ENCODE results near the gene FERMT3.

FERMT3 gene

DNA sequence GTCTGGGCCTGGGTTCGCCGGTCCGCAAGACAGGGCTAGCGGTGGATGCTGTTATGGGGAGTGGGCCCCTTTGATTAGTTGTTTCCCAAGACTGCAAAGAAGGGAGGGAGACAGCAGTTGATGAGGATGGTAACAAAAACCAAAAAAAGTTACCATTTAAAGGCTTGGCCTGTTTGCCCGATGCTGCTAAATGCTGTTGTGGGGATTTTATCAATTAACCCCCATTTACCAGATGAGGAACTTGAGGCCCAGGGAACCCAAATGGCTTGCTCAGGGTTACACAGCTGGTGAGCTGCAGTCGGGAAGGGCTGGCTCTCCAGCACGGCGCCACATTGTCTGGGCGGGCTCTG, 16.1 kb downstream of the FERMT3 start:
- no peak for DNase-seq

DNA sequence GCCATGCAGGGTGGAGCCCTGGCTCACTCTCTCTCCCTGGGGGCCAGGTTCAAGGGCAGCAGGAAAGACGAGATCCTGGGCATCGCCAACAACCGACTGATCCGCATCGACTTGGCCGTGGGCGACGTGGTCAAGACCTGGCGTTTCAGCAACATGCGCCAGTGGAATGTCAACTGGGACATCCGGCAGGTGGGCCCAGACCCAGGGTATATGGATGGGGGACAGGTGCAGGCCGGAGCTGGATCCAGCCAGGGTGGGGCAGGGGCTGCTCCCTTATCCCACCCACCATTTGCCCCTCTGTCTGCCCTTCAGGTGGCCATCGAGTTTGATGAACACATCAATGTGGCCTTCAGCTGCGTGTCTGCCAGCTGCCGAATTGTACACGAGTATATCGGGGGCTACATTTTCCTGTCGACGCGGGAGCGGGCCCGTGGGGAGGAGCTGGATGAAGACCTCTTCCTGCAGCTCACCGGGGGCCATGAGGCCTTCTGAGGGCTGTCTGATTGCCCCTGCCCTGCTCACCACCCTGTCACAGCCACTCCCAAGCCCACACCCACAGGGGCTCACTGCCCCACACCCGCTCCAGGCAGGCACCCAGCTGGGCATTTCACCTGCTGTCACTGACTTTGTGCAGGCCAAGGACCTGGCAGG, 16.6 kb downstream of the FERMT3 start:
- no peak for DNase-seq

DNA sequence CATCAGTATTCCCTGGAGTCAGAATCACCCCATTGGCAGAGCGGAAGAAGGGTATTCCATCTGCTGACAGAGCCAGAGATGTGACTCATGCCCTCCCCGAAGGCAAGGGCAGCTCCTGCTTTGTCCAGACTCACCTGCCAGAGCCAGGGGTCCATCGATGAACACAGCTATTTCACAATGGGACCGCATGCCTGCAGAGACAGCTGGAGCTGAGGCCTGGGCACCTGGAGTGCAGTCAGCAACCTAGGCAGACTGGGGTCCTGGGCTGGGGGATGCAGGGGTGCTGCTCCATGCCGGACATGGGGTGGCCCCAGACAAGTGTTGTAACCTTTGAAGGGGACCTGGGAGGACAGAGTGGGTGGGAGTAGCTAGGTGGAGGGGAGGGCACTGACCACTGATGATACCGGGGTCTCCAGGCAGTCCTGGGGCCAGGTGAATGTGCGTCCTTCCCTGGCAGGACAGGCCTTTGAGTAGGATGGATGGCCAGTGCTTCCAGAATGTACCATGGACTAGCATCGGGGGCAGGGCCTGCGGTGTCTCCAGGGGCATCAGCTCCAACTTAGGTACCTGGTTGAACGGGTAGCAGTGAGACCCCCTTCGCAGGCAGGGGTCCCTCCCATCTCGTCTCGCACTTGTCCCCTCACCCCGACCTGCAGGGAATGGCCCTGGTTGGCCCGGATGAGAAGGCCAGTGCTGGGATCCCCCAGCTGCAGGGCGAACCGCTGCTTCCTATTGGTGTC, 17.8 kb downstream of the FERMT3 start:
- no peak for DNase-seq

DNA sequence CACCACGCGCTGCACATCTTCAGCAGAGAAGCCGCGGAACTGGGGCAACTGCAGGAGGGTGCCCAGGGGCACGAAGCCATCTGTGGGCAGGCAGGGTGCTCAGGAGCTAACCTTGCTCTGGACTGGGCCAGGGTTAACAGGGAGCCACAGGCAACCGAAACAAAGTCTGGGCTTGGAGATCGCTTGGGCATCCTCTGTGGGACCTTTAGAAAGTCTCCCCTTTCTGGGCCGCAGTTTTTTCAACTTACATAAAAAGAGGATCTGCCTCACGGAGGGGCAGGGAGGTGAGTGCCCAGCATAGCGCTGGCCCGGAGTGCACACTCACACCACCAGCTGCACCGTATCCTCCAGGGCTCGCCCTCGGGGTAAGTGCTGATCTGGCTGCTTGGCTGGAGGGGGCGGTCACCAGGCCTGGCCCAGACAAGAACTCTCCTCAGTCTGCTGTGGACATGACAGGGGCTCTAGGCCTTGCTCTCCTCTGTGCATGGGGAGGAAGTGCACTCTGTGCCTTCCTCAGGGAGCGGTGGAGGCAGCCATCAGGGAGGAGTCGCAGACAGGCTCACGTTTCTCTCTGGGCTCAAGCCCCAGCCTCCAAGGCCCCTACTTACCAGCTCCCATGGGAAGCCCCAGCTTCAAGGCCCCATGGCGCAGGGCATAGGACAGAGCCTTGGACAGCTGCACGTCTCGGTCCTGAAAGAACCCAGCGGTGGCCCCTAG, 18.5 kb downstream of the FERMT3 start:
- peak; percentile 41 for DNase-seq

DNA sequence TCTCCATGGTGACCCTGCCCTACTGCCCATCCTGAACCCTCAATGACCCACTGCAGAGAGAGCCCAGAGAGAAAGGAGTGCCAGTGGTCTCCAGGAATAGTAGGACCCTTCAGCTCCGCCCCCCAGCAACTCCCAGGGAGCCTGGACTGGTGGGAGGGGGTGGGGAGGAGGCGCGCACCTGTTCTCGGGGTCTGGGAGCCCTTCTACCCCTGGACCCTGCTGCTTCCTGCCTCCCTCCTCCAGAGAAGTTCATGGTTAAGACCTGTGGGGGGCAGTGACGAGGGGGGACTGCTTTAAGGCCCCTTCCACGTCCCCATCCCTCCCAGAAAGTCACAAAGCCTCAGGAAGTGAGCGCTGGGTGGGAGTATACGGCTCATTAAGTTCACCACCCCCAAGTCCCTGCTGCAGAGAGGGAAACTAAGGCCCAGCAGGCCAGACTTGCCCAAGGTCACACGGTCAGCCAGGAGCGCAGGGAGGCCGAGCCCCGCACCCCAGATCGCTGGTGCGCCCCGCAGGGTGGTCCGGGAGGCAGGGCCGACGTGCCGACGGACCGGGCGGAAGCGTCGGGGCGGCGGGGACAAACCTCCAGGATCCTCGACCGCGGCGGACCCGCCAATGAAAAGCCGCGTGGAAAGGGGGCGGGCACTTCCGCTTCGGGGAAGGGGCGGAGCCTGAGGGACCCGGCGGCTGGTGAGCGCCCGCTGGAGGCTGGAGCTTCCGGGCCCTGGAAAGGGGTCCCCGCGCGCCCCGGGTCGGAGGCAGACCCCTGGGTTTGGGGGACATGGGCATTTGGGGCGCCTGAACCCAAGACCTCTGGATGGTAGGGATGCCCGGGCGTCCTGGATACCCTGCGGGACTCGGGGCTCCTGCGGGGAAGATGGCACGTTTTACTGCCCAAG, 19.3 kb downstream of the FERMT3 start, which contains the start of the genes NUDT22 and TRPT1:
Gene NUDT22, plus strand, starts transcription at position 667 of the 899 bp plus-strand sequence. CDS start 379 bp downstream, outside the sequence.
Gene TRPT1, minus strand, starts transcription at position 579 of the 899 bp plus-strand sequence. Its CDS starts 326 bp downstream, at position 253.
- DNase-seq: peak; percentile 89

DNA sequence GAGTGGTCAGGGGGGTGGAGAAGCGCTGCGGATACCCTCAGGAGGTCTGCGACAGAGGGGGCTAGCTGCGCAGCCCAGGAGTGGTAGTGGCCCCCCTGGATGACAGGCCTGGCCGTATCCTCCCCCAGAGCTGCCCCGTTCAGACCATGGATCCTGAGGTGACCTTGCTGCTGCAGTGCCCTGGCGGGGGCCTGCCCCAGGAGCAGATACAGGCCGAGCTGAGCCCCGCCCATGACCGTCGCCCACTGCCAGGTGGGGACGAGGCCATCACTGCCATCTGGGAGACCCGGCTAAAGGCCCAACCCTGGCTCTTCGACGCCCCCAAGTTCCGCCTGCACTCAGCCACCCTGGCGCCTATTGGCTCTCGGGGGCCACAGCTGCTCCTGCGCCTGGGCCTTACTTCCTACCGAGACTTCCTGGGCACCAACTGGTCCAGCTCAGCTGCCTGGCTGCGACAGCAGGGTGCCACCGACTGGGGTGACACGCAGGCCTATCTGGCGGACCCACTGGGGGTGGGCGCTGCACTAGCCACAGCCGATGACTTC, 20.1 kb downstream of the FERMT3 start:
- peak; percentile 77 for DNase-seq

DNA sequence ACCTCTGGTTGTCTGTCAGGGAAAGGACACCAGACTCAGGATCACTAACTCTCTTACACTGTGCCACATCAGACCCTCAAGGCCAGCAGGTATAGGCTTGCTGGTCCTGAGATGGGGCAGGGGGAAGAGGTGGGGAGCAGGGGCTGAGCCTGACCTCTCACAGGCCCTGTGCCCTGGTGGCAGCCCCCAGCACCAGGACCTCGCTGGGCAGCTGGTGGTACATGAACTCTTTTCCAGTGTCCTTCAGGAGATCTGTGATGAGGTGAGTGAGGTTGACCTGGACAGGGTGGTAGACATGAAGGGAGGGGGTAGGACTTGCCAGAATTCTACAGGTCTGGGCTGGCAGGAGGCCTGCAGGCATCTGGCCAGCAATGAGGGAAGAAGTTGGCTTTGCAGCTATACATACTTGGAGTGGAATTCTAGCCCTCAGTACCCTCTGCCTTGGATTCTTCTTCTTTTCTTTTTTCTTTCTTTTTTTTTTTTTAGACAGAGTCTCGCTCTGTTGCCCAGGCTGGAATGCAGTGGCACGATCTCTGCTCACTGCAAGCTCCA, 21.0 kb downstream of the FERMT3 start:
- no peak for DNase-seq

DNA sequence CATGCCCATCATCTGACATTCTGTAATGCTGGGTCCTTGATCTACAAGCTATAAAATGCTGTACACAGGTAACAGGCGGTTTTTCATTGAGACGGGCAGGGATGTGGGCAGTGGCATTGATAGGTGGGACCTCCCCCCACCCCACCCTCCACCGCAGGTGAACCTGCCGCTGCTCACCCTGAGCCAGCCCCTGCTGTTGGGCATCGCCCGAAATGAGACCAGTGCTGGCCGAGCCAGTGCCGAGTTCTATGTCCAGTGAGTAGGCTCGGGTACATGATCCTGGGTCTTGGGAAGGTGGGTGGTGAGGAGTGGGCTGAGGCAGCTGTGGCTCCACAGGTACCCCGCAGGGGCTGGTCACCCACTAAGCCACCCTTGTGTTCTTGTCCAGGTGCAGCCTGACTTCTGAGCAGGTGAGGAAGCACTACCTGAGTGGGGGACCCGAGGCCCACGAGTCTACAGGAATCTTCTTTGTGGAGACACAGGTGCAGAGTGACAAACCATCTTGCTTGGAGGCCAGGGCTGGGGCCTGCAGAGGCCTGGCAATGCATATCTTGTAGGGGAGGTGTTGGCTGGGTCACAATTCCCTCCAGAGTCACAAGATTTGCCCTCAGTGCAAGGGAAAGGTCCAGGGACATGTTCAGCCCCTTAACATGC, 22.7 kb downstream of the FERMT3 start:
- no peak for DNase-seq

DNA sequence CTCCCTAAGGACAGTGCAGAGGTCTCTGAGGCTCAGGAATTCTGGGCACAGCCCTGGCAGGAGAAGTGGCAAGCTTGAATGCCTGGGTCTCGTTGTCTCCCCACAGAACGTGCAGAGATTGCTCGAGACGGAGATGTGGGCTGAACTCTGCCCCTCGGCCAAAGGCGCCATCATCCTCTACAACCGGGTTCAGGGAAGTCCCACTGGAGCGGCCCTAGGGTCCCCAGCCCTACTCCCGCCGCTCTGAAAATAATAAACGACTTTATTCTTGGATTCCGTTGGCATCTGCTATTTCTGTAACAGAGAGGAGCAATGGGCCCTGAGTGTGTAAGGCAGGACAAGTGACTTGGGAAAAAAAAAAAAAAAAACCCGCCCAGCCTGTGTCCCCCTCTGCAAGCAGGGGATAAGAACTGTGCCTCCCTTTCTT, 23.2 kb downstream of the FERMT3 start:
- no peak for DNase-seq

DNA sequence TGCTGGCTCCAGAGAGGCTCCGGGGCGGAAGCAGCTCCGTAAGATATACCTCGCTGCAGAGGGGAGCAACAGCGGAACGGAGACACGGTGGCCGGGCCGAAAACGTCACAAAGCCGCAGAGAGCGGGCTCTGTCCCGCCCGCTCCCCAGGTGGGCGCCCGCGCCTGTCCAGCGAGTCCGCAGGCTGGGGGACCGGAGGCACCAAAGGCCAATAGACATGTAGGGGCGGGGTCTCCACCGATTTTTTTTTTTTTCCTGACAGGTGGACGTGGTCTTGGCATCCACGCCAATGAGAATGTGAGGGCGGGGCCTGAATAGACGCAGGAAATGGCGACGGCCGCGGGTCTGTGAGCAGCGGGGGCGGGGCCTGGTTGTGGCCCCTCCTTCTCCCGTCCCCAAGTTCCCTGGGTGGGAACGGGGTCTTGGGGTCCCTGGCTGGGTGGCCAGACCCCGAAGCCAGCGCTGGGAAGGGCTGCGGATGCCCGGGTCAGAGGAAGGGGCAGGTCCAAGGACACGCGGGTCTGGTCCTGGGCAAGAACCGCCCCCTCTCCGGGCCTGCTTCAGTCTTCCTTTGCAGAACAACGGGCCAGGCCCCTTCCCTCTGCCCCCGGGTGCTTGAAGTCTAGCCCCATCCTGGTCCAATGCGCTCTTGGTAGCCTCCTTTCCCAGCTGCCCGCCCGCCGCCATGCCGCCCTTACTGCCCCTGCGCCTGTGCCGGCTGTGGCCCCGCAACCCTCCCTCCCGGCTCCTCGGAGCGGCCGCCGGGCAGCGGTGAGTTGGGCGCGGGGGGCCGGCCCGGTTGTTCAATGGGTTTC, 23.9 kb downstream of the FERMT3 start, which contains the start of gene DNAJC4:
Gene DNAJC4, plus strand, starts transcription at position 378 of the 814 bp plus-strand sequence. Its CDS starts 307 bp downstream, at position 685.
- peak; percentile 75 for DNase-seq

DNA sequence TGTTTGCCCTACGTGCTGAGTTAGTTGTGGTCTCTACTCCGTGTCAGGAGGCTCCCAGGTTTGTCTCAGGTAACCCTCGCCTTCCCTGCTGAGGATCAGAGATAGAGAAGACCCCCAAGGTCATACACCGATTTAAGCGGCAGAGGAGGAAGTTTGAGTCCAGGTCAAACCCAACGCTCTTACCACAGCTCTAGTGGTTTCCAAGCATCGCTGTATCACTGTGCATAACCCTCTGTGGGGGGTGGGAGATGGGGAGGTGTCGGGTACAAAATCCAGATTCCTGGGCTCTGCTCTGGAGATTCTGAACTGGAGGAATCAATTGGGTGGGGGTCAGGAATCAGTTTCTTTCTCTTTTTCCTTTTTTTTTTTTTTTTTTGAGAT, 24.5 kb downstream of the FERMT3 start:
- no peak for DNase-seq

DNA sequence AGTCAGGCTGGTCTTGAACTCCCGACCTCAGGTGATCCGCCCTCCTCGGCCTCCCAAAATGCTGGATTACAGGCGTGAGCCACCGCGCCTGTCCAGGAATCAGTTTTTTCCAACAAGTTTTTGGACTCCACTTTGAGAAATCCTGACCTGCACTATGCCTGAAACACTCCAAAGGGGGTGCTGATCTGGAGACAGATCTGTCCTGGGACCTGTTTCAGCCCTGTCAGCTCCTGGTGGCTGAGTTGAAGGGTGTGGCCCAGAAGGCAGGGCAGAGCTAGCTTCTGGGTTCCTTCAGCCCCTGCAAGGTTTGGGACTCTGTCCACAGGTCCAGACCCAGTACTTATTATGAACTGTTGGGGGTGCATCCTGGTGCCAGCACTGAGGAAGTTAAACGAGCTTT, 25.0 kb downstream of the FERMT3 start:
- no peak for DNase-seq

DNA sequence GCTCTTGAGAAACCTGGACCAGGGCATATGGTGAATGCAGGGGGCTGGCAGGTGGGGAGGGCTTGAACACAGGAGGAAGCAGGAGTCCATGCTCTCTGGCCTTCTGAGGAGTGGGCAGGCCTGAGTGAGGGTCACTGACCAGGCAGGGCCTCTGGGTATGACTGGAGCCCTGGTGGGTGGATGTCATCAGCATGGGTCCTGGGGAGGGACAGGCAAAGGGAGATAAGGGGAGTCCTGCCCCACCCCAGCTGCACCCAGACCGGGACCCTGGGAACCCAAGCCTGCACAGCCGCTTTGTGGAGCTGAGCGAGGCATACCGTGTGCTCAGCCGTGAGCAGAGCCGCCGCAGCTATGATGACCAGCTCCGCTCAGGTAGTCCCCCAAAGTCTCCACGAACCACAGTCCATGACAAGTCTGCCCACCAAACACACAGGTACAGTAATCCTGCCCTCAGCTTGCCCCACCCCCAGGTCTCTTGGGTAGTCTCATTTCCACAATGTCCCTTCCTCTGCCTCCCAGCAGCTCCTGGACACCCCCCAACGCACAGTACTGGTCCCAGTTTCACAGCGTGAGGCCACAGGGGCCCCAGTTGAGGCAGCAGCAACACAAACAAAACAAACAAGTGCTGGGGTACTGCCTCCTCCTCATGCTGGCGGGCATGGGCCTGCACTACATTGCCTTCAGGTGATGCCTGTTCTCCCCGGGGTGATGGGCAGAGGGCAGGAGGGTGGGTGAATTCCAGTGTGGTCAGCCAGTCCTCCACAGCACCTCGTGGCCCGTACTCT, 25.9 kb downstream of the FERMT3 start:
- no peak for DNase-seq

DNA sequence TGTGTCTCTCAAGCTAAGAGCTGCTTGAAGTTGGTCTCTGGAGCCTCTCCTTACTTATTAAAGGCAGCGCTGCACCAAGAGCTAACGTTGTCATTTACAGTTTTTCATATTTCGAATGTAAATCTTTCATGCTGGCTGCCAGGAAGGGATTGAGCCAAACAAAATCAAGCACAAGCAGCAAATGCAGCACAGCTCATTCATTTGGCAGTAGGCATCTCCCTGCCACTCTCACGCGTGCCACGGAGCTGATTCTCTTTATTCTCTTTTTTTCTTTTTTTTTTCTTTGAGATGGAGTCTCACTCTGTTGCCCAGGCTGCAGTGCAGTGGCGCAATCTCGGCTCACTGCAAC, 26.4 kb downstream of the FERMT3 start:
- DNase-seq: no peak

DNA sequence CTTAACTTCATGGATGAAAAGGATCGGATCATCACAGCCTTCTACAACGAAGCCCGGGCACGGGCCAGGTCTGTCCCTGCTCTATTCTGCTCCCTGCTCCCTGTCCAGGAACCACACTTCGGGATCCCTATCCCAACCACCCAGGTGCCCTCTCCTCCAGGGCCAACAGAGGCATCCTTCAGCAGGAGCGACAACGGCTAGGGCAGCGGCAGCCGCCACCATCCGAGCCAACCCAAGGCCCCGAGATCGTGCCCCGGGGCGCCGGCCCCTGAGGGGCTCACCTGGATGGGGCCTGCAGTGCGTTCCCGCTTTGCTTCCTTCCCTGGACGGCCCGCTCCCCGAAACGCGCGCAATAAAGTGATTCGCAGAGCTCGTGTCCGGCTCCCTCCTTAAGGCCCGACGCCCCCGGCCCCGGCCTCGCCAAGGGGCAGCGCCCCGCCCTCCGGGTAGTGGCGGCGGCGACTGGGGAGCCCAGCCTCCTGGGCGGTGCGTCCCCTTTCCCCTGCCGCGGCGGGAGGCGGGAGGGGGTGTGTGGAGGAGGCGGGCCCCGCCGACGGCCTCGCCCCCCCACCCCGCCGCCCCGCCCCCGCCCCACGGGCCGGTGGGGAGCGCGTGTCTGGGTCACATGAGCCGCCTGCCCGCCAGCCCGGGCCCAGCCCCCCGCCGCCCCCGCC, 27.5 kb downstream of the FERMT3 start, which contains the start of gene VEGFB:
Gene VEGFB, plus strand, starts transcription at position 672 of the 674 bp plus-strand sequence. CDS start 250 bp downstream, outside the sequence.
- DNase-seq: no peak

DNA sequence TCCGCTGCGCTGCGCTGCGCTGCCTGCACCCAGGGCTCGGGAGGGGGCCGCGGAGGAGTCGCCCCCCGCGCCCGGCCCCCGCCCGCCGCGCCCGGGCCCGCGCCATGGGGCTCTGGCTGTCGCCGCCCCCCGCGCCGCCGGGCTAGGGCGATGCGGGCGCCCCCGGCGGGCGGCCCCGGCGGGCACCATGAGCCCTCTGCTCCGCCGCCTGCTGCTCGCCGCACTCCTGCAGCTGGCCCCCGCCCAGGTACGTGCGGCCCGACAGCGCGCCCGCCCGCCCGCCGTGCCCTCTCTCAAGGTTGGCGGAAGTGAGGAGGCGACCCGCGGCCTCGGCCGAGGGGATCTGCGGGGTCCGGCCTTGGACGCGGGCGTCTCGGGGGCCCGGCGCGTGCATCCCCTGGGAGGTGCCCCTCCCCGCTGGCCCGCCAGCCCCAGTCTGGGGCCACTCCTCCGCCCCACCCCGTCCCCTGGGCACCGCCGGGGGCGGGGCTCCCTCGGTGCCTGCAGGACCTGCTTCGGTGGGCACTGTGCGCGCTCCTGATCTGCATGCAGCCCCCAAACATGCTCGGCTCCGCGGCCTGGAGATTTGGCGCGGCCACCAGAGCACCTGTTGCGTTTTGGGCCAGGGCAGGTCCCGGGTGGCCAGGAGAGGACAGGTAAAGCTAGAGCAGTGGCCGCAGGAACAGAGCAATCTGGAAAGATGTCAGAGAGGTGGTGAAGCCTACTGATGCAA, 28.3 kb downstream of the FERMT3 start:
- no peak for DNase-seq

DNA sequence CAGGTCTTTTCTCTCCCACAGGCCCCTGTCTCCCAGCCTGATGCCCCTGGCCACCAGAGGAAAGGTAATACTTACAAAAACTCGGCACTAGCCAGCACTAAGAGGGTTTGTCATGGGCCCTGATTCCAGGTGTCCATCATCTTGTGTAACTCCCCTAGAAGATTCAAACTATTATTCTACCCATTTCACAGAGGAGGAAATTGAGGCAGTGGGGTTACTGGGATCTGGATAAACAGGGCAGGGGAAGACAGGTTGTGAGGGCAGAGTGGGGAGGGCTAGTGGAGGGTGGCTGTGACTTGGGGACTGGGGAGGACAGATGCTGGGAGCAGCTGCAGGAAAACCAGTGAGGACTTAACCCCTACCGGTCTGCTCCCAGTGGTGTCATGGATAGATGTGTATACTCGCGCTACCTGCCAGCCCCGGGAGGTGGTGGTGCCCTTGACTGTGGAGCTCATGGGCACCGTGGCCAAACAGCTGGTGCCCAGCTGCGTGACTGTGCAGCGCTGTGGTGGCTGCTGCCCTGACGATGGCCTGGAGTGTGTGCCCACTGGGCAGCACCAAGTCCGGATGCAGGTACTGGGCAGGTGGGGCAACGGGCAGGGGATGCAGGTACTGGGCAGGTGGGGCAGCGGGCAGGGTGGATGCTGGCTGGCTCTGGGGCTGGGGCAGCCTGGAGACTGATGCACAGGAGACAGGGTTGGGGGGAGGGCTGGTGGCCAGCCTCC, 29.1 kb downstream of the FERMT3 start:
- DNase-seq: no peak
